HEK293 (cell line): ENCODE results near the gene RRP15.

ENCODE experiments used
- CTCF ChIA-PET: fragments of 350-600 bp; formaldehyde crosslinking; extraction: SDS; loops from one replicate; lab custom pipeline; 2021; ENCODE audit warnings: antibody characterized with exemption; lab: Yijun Ruan, JAX
- POLR2A ChIA-PET: fragments of 300-600 bp; formaldehyde crosslinking; extraction: SDS; loops from one replicate; lab custom pipeline; 2020; ENCODE audit warnings: antibody characterized with exemption, inconsistent platforms; lab: Yijun Ruan, JAX
- H3K27ac ChIP-seq: fragments of 200-500 bp; sonication (Bioruptor generic); 2 replicates; pipeline ENCODE4 v1.5.1; 2014; ENCODE audit warnings: low read depth, low read length, control low read depth, inconsistent platforms; ENCODE audit errors: extremely low read depth
- H3K36me3 ChIP-seq, 2 experiments: fragments of 200-500 bp in 1 of 2; sonication (Bioruptor generic) in 1 of 2; 1 replicate in 1 of 2; 2 replicates in 1 of 2; pipeline ENCODE4 v1.5.1; 2014 to 2017; ENCODE audit warnings: inconsistent platforms in 2 of 2, low read length in 2 of 2; ENCODE audit not compliant: control insufficient read depth in 2 of 2, insufficient read depth in 1 of 2
- H3K4me1 ChIP-seq: fragments of 200-500 bp; sonication (Bioruptor generic); 2 replicates; pipeline ENCODE4 v1.5.1; 2014; ENCODE audit warnings: mild to moderate bottlenecking, low read length, inconsistent platforms; ENCODE audit not compliant: control insufficient read depth, insufficient read depth
- H3K4me3 ChIP-seq: 2 replicates; pipeline ENCODE4 v1.5.1; 2011; ENCODE audit warnings: low read depth, mild to moderate bottlenecking, control low read depth, low read length, moderate library complexity
- H3K9me3 ChIP-seq: fragments of 200-500 bp; sonication (Bioruptor generic); 2 replicates; pipeline ENCODE4 v1.5.1; 2014; ENCODE audit warnings: low read depth, low read length, inconsistent platforms; ENCODE audit not compliant: control insufficient read depth, insufficient read depth
- GLIS1 ChIP-seq: fragments of 450-650 bp; formaldehyde crosslinking; IDR thresholded peaks from 2 replicates; pipeline ENCODE4 v1.5.1; 2016; ENCODE audit warnings: missing biosample characterization, missing genetic modification characterization
- HOXC10 ChIP-seq: sonication (generic); formaldehyde crosslinking; IDR thresholded peaks from 2 replicates; pipeline ENCODE4 v1.8.1; 2023; ENCODE audit warnings: mild to moderate bottlenecking, missing genetic modification reagents
- KLF16 ChIP-seq: fragments of 450-650 bp; formaldehyde crosslinking; IDR thresholded peaks from 2 replicates; pipeline ENCODE4 v1.5.1; 2017; ENCODE audit warnings: missing biosample characterization, missing genetic modification characterization
- KLF7 ChIP-seq: fragments of 450-650 bp; formaldehyde crosslinking; IDR thresholded peaks from 2 replicates; pipeline ENCODE4 v1.5.1; 2016; ENCODE audit warnings: missing biosample characterization, missing genetic modification characterization, borderline replicate concordance
- KLF8 ChIP-seq: fragments of 450-650 bp; formaldehyde crosslinking; IDR thresholded peaks from 2 replicates; pipeline ENCODE4 v1.5.1; 2016; ENCODE audit warnings: missing biosample characterization, missing genetic modification characterization
- MYNN ChIP-seq: fragments of 450-650 bp; formaldehyde crosslinking; IDR thresholded peaks from 2 replicates; pipeline ENCODE4 v1.5.1; 2016; ENCODE audit warnings: missing biosample characterization, missing genetic modification characterization, borderline replicate concordance
- PRDM1 ChIP-seq: fragments of 450-650 bp; formaldehyde crosslinking; IDR thresholded peaks from 2 replicates; pipeline ENCODE4; 2016; ENCODE audit warnings: missing biosample characterization, missing genetic modification characterization
- RBAK ChIP-seq: fragments of 450-650 bp; formaldehyde crosslinking; IDR thresholded peaks from 2 replicates; pipeline ENCODE4 v1.5.1; 2016; ENCODE audit warnings: missing biosample characterization, missing genetic modification characterization
- SP7 ChIP-seq: fragments of 450-650 bp; formaldehyde crosslinking; IDR thresholded peaks from 2 replicates; pipeline ENCODE4 v1.5.1; 2016; ENCODE audit warnings: missing biosample characterization, missing genetic modification characterization
- YY1 ChIP-seq: fragments of 450-650 bp; formaldehyde crosslinking; IDR thresholded peaks from 2 replicates; pipeline ENCODE4 v1.5.1; 2018; ENCODE audit warnings: missing biosample characterization, missing genetic modification characterization
- ZNF169 ChIP-seq: fragments of 450-650 bp; formaldehyde crosslinking; IDR thresholded peaks from 2 replicates; pipeline ENCODE4 v1.5.1; 2016; ENCODE audit warnings: missing biosample characterization, missing genetic modification characterization
- ZNF175 ChIP-seq: fragments of 450-650 bp; formaldehyde crosslinking; IDR thresholded peaks from 2 replicates; pipeline ENCODE4 v1.5.1; 2016; ENCODE audit warnings: missing biosample characterization, missing genetic modification characterization
- ZNF2 ChIP-seq: fragments of 450-650 bp; formaldehyde crosslinking; IDR thresholded peaks from 2 replicates; pipeline ENCODE4 v1.5.1; 2016; ENCODE audit warnings: missing biosample characterization, missing genetic modification characterization
- ZNF202 ChIP-seq: fragments of 450-650 bp; formaldehyde crosslinking; IDR thresholded peaks from 2 replicates; pipeline ENCODE4 v1.5.1; 2016; ENCODE audit warnings: missing biosample characterization, missing genetic modification characterization, borderline replicate concordance
- ZNF24 ChIP-seq: fragments of 450-650 bp; formaldehyde crosslinking; IDR thresholded peaks from 2 replicates; pipeline ENCODE4 v1.5.1; 2016; ENCODE audit warnings: missing biosample characterization, missing genetic modification characterization
- ZNF248 ChIP-seq: fragments of 450-650 bp; formaldehyde crosslinking; IDR thresholded peaks from 2 replicates; pipeline ENCODE4 v1.5.1; 2017; ENCODE audit warnings: missing biosample characterization, missing genetic modification characterization
- ZNF350 ChIP-seq: fragments of 450-650 bp; formaldehyde crosslinking; IDR thresholded peaks from 2 replicates; pipeline ENCODE4 v1.5.0; 2017; ENCODE audit warnings: missing biosample characterization, mild to moderate bottlenecking, missing genetic modification characterization
- ZNF37A ChIP-seq: fragments of 450-650 bp; IDR thresholded peaks from 2 replicates; pipeline ENCODE4 v1.5.1; 2018; ENCODE audit warnings: missing biosample characterization, missing genetic modification characterization
- ZNF391 ChIP-seq: fragments of 450-650 bp; formaldehyde crosslinking; IDR thresholded peaks from 2 replicates; pipeline ENCODE4 v1.5.1; 2016; ENCODE audit warnings: low read depth, missing biosample characterization, missing genetic modification characterization, borderline replicate concordance
- ZNF510 ChIP-seq: fragments of 450-650 bp; formaldehyde crosslinking; IDR thresholded peaks from 2 replicates; pipeline ENCODE4 v1.5.1; 2018; ENCODE audit warnings: mild to moderate bottlenecking, missing genetic modification characterization, missing biosample characterization; ENCODE audit not compliant: insufficient replicate concordance
- ZNF558 ChIP-seq: fragments of 450-650 bp; formaldehyde crosslinking; IDR thresholded peaks from 2 replicates; pipeline ENCODE4 v1.5.1; 2016; ENCODE audit warnings: missing biosample characterization, missing genetic modification characterization
- ZNF610 ChIP-seq: fragments of 450-650 bp; formaldehyde crosslinking; IDR thresholded peaks from 2 replicates; pipeline ENCODE4 v1.5.1; 2016; ENCODE audit warnings: missing biosample characterization, missing genetic modification characterization, borderline replicate concordance
- ZNF621 ChIP-seq: fragments of 450-650 bp; formaldehyde crosslinking; IDR thresholded peaks from 2 replicates; pipeline ENCODE4 v1.5.1; 2017; ENCODE audit warnings: missing biosample characterization, missing genetic modification characterization
- ZNF654 ChIP-seq: fragments of 450-650 bp; formaldehyde crosslinking; IDR thresholded peaks from 2 replicates; pipeline ENCODE4 v1.5.1; 2016; ENCODE audit warnings: low read depth, missing biosample characterization, missing genetic modification characterization
- ZNF660 ChIP-seq: fragments of 450-650 bp; IDR thresholded peaks from 2 replicates; pipeline ENCODE4 v1.5.1; 2018; ENCODE audit warnings: missing biosample characterization, mild to moderate bottlenecking, missing genetic modification characterization
- ZNF843 ChIP-seq: fragments of 450-650 bp; formaldehyde crosslinking; IDR thresholded peaks from 2 replicates; pipeline ENCODE4 v1.5.1; 2016; ENCODE audit warnings: missing biosample characterization, missing genetic modification characterization
- ZXDB ChIP-seq: fragments of 450-650 bp; formaldehyde crosslinking; IDR thresholded peaks from 2 replicates; pipeline ENCODE4 v1.5.1; 2016; ENCODE audit warnings: missing biosample characterization, missing genetic modification characterization
- TF ChIP-seq, protein P1 (sequence below): fragments of 450-650 bp; formaldehyde crosslinking; IDR thresholded peaks from 2 replicates; pipeline ENCODE4 v1.5.1; 2016; ENCODE audit warnings: missing biosample characterization, missing genetic modification characterization
- TF ChIP-seq, protein P2 (sequence below): fragments of 450-650 bp; formaldehyde crosslinking; IDR thresholded peaks from 2 replicates; pipeline ENCODE4 v1.5.1; 2016; ENCODE audit warnings: missing biosample characterization, missing genetic modification characterization
- TF ChIP-seq, protein P3 (sequence below): fragments of 450-650 bp; formaldehyde crosslinking; IDR thresholded peaks from 2 replicates; pipeline ENCODE4 v1.5.1; 2016; ENCODE audit warnings: missing biosample characterization, missing genetic modification characterization
- TF ChIP-seq, protein P4 (sequence below): fragments of 450-650 bp; formaldehyde crosslinking; IDR thresholded peaks from 2 replicates; pipeline ENCODE4 v1.5.1; 2017; ENCODE audit warnings: missing biosample characterization, missing genetic modification characterization
- TF ChIP-seq, protein P5 (sequence below): fragments of 450-650 bp; formaldehyde crosslinking; IDR thresholded peaks from 2 replicates; pipeline ENCODE4 v1.5.1; 2017; ENCODE audit warnings: missing biosample characterization, missing genetic modification characterization

Gene RRP15

DNA sequence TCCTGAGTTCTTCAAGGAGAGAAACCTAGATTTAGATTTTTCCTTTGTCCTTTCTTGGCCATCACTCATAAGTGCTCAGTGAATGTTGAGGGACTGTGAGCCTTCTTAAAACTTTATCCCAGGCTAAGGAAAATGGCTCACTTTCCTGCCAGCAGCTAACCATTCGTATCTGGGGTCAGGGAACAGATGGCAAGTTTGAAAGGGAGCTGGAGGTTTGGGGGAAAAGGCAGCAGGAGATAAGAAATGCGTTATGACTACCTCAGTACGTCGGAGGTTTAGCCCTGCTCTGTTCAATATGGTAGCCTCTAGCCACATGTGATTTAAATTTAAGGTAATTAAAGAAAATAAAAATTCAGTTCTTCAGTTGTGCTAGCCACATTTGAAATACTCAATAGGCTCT lies 13.3 kb downstream of the RRP15 start:
- no peaks in the 10 kb centered on the region for H3K9me3 ChIP-seq
- no peaks in the 10 kb centered on the region for H3K36me3 ChIP-seq
- H3K27ac ChIP-seq: no peak overlapping the region
- ChIA-PET CTCF (interaction anchor here (0.7 to 2.1 kb wide), 9 partner anchors 7 to 335 kb away, joined by 3 to 15 read pairs (median 5); no protein-coding TSS in a partner anchor), POLR2A (no interaction called here)
- H3K4me1 ChIP-seq: peaks cover 10% of the 10 kb centered on the region
- no peak overlapping the region for H3K4me3 ChIP-seq
- no peak for TF ChIP-seq YY1 (tag by site-specific recombination)
- no peak for TF ChIP-seq ZNF202 (tag by site-specific recombination)
- no peak for TF ChIP-seq PRDM1 (tag by site-specific recombination)
- TF ChIP-seq KLF8 (tag by site-specific recombination): no peak
- TF ChIP-seq, protein P1, sequence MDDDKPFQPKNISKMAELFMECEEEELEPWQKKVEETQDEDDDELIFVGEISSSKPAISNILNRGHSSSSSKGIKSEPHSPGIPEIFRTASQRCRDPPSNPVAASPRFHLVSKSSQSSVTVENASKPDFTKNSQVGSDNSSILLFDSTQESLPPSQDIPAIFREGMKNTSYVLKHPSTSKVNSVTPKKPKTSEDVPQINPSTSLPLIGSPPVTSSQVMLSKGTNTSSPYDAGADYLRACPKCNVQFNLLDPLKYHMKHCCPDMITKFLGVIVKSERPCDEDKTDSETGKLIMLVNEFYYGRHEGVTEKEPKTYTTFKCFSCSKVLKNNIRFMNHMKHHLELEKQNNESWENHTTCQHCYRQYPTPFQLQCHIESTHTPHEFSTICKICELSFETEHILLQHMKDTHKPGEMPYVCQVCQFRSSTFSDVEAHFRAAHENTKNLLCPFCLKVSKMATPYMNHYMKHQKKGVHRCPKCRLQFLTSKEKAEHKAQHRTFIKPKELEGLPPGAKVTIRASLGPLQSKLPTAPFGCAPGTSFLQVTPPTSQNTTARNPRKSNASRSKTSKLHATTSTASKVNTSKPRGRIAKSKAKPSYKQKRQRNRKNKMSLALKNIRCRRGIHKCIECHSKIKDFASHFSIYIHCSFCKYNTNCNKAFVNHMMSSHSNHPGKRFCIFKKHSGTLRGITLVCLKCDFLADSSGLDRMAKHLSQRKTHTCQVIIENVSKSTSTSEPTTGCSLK (tag by site-specific recombination): no peak
- no peak for TF ChIP-seq ZNF37A (tag by site-specific recombination)
- no peak for TF ChIP-seq ZNF621 (tag by site-specific recombination)
- no peak for TF ChIP-seq ZNF391 (tag by site-specific recombination)
- no peak for TF ChIP-seq ZNF2
- no peak for TF ChIP-seq HOXC10 (CRISPR knock-in tag)
- TF ChIP-seq MYNN (tag by site-specific recombination): no peak
- no peak for TF ChIP-seq KLF16 (tag by site-specific recombination)
- TF ChIP-seq RBAK (tag by site-specific recombination): no peak
- TF ChIP-seq ZNF510 (tag by site-specific recombination): no peak
- TF ChIP-seq ZNF169: no peak
- TF ChIP-seq, protein P2, sequence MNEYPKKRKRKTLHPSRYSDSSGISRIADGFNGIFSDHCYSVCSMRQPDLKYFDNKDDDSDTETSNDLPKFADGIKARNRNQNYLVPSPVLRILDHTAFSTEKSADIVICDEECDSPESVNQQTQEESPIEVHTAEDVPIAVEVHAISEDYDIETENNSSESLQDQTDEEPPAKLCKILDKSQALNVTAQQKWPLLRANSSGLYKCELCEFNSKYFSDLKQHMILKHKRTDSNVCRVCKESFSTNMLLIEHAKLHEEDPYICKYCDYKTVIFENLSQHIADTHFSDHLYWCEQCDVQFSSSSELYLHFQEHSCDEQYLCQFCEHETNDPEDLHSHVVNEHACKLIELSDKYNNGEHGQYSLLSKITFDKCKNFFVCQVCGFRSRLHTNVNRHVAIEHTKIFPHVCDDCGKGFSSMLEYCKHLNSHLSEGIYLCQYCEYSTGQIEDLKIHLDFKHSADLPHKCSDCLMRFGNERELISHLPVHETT (tag by site-specific recombination): no peak
- no peak for TF ChIP-seq ZNF248 (tag by site-specific recombination)
- TF ChIP-seq, protein P3, sequence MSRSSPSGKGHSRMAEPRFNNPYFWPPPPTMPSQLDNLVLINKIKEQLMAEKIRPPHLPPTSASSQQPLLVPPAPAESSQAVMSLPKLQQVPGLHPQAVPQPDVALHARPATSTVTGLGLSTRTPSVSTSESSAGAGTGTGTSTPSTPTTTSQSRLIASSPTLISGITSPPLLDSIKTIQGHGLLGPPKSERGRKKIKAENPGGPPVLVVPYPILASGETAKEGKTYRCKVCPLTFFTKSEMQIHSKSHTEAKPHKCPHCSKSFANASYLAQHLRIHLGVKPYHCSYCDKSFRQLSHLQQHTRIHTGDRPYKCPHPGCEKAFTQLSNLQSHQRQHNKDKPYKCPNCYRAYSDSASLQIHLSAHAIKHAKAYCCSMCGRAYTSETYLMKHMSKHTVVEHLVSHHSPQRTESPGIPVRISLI (tag by site-specific recombination): no peak
- no peak for TF ChIP-seq GLIS1 (tag by site-specific recombination)
- no peak for TF ChIP-seq ZNF24 (tag by site-specific recombination)

DNA sequence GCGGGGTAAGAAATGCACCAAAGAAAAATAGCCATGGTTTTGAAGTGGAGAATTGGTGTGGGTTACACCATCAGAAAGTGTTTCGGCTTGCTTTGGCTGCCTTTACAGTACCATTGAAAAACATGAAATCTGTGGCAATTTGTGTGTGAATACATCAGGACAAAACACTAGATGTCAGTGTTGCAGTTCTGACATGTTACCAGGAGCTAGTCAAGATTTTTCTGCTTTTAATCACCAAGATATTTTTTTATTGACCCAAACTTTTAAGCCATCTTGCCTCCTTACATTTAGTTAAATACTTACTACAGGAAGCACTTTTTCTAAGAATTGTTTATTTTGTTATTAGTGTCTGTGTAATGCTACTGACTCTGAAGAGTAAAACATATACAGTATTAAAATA lies 14.3 kb downstream of the RRP15 start:
- no peaks in the 10 kb centered on the region for H3K36me3 ChIP-seq
- no peaks in the 10 kb centered on the region for H3K9me3 ChIP-seq
- no peak overlapping the region for H3K4me3 ChIP-seq
- ChIA-PET CTCF (interaction anchor here (0.6 to 2.1 kb wide), 27 partner anchors 8 to 1360 kb away, joined by 3 to 15 read pairs (median 3); partner anchors contain the start of gene RRP15), POLR2A (no interaction called here)
- H3K4me1 ChIP-seq: peaks cover 14% of the 10 kb centered on the region
- no peak overlapping the region for H3K27ac ChIP-seq
- no peak for TF ChIP-seq SP7 (tag by site-specific recombination)
- TF ChIP-seq ZNF175: no peak
- no peak for TF ChIP-seq ZNF843 (tag by site-specific recombination)
- TF ChIP-seq ZXDB (tag by site-specific recombination): no peak
- peak; percentile 70 for TF ChIP-seq ZNF654 (tag by site-specific recombination)
- no peak for TF ChIP-seq ZNF610 (tag by site-specific recombination)
- TF ChIP-seq ZNF350 (tag by site-specific recombination): no peak
- TF ChIP-seq ZNF558 (tag by site-specific recombination): no peak
- no peak for TF ChIP-seq KLF7
- TF ChIP-seq, protein P4, sequence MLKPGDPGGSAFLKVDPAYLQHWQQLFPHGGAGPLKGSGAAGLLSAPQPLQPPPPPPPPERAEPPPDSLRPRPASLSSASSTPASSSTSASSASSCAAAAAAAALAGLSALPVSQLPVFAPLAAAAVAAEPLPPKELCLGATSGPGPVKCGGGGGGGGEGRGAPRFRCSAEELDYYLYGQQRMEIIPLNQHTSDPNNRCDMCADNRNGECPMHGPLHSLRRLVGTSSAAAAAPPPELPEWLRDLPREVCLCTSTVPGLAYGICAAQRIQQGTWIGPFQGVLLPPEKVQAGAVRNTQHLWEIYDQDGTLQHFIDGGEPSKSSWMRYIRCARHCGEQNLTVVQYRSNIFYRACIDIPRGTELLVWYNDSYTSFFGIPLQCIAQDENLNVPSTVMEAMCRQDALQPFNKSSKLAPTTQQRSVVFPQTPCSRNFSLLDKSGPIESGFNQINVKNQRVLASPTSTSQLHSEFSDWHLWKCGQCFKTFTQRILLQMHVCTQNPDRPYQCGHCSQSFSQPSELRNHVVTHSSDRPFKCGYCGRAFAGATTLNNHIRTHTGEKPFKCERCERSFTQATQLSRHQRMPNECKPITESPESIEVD (tag by site-specific recombination): peak; percentile 65
- TF ChIP-seq, protein P5, sequence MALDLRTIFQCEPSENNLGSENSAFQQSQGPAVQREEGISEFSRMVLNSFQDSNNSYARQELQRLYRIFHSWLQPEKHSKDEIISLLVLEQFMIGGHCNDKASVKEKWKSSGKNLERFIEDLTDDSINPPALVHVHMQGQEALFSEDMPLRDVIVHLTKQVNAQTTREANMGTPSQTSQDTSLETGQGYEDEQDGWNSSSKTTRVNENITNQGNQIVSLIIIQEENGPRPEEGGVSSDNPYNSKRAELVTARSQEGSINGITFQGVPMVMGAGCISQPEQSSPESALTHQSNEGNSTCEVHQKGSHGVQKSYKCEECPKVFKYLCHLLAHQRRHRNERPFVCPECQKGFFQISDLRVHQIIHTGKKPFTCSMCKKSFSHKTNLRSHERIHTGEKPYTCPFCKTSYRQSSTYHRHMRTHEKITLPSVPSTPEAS (tag by site-specific recombination): no peak
- TF ChIP-seq ZNF660 (tag by site-specific recombination): no peak
